ENCODE measurements around the gene COL25A1.

The COL25A1 gene

DNA sequence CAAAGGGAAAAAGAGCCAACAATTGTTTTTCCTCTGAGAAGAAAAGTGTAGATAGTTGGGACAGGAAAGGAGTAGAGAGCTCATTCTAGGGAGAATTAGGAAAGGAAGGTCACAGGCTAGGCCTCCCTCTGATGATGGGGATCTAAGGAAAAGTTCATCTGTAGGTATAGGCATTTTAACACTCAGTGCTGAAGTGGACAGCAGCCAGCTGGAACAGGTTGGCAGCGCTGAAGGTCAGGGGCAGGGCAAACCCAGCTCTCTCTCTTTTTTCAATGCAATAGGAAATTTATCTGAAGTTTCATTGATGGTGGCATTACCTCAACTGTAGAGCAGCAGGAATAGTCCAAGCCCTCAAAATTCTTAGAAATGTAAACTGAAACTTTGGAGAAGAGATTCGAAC is 441.1 kb downstream of the COL25A1 start:
- H3K36me3 ChIP-seq (replicated peaks; ENCODE audit: low read depth, low read length): no peaks in the 10 kb centered on the region
- no peaks in the 10 kb centered on the region; the same call in 1 of the 2 replicates for H3K4me1 ChIP-seq (ENCODE audit: low read length)
- TF ChIP-seq, protein P1, sequence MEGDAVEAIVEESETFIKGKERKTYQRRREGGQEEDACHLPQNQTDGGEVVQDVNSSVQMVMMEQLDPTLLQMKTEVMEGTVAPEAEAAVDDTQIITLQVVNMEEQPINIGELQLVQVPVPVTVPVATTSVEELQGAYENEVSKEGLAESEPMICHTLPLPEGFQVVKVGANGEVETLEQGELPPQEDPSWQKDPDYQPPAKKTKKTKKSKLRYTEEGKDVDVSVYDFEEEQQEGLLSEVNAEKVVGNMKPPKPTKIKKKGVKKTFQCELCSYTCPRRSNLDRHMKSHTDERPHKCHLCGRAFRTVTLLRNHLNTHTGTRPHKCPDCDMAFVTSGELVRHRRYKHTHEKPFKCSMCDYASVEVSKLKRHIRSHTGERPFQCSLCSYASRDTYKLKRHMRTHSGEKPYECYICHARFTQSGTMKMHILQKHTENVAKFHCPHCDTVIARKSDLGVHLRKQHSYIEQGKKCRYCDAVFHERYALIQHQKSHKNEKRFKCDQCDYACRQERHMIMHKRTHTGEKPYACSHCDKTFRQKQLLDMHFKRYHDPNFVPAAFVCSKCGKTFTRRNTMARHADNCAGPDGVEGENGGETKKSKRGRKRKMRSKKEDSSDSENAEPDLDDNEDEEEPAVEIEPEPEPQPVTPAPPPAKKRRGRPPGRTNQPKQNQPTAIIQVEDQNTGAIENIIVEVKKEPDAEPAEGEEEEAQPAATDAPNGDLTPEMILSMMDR (IDR thresholded peaks at IDR 0.05; ENCODE audit: low read depth, low read length): no peak
- no peak for TF ChIP-seq EZH2phosphoT487 (IDR thresholded peaks at IDR 0.05; ENCODE audit: low read depth)
- H3K79me2 ChIP-seq (ENCODE audit: low read length): no peaks in the 10 kb centered on the region
- no peak overlapping the region for H3K4me3 ChIP-seq (ENCODE audit: low read length)
- no peak overlapping the region for H3K27ac ChIP-seq (ENCODE audit: low read length)
- H4K20me1 ChIP-seq (ENCODE audit: insufficient read depth, low read length): no peaks in the 10 kb centered on the region
- H3K9ac ChIP-seq (ENCODE audit: low read length): no peak overlapping the region
- no peak overlapping the region for H3K4me2 ChIP-seq (ENCODE audit: low read length)
- no peaks in the 10 kb centered on the region for H3K9me3 ChIP-seq (ENCODE audit: insufficient read depth, low read length)
- H2AFZ ChIP-seq (ENCODE audit: low read depth, low read length): no peak overlapping the region
- no peaks in the 10 kb centered on the region for H3K27me3 ChIP-seq (ENCODE audit: low read depth, low read length)

DNA sequence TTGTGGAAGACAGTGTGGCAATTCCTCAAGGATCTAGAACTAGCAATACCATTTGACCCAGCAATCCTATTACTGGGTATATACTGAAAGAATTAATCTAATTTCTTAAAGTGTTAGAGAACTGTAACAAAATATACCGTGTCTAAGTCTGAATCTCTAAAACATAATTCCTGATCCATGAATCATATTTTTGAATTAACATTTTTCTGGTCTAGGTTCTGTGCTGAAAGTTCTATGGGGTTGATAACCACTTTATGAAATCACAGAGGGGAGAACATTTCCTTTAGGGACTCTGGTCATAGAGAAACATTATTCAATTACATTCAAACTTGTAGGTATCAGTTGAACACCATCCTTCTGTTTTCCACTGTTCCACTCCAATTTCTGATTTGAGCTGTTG is 447.7 kb downstream of the COL25A1 start:
- no peaks in the 10 kb centered on the region for H3K27me3 ChIP-seq (ENCODE audit: low read depth, low read length)
- peaks cover 10% of the 10 kb centered on the region for H3K4me1 ChIP-seq (ENCODE audit: low read length)
- H3K4me3 ChIP-seq (ENCODE audit: low read length): no peak overlapping the region
- H3K36me3 ChIP-seq (replicated peaks; ENCODE audit: low read depth, low read length): no peaks in the 10 kb centered on the region
- no peaks in the 10 kb centered on the region for H3K9me3 ChIP-seq (ENCODE audit: insufficient read depth, low read length)
- H3K4me2 ChIP-seq (ENCODE audit: low read length): no peak overlapping the region
- no peak overlapping the region for H3K9ac ChIP-seq (ENCODE audit: low read length)
- H3K79me2 ChIP-seq (ENCODE audit: low read length): no peaks in the 10 kb centered on the region
- H3K27ac ChIP-seq (ENCODE audit: low read length): no peak overlapping the region
- H4K20me1 ChIP-seq (ENCODE audit: insufficient read depth, low read length): no peaks in the 10 kb centered on the region
- H2AFZ ChIP-seq (ENCODE audit: low read depth, low read length): no peak overlapping the region
- TF ChIP-seq EZH2phosphoT487 (IDR thresholded peaks at IDR 0.05; ENCODE audit: low read depth): no peak
- TF ChIP-seq, protein P1 (IDR thresholded peaks at IDR 0.05; ENCODE audit: low read depth, low read length): no peak

DNA sequence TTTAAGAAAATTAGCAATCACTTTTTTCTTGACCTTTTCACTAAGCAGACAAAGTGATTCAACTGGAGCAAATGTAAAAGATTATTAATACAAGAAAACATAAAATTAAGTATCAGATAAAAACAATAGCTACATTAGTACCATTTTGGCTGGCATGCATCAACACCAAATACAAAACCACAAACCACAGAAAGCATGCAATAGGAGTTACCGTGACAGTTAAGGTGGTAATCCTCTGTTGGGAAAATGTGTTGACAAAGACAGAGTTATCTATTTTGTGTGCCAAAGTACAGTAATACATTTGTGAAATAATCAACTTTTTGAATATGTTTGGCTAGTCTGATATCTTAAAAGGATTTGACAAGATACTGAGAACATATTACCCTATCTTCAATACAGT is 449.8 kb downstream of the COL25A1 start:
- no peak overlapping the region for H3K27ac ChIP-seq (ENCODE audit: low read length)
- TF ChIP-seq, protein P1 (IDR thresholded peaks at IDR 0.05; ENCODE audit: low read depth, low read length): no peak
- no peak for TF ChIP-seq EZH2phosphoT487 (IDR thresholded peaks at IDR 0.05; ENCODE audit: low read depth)
- no peak overlapping the region for H2AFZ ChIP-seq (ENCODE audit: low read depth, low read length)
- H3K79me2 ChIP-seq (ENCODE audit: low read length): no peaks in the 10 kb centered on the region
- H3K36me3 ChIP-seq (replicated peaks; ENCODE audit: low read depth, low read length): no peaks in the 10 kb centered on the region
- peaks cover 15% of the 10 kb centered on the region for H3K4me1 ChIP-seq (ENCODE audit: low read length)
- no peak overlapping the region for H3K4me3 ChIP-seq (ENCODE audit: low read length)
- H3K27me3 ChIP-seq (ENCODE audit: low read depth, low read length): no peaks in the 10 kb centered on the region
- H3K4me2 ChIP-seq (ENCODE audit: low read length): no peak overlapping the region
- no peaks in the 10 kb centered on the region for H4K20me1 ChIP-seq (ENCODE audit: insufficient read depth, low read length)
- H3K9me3 ChIP-seq (ENCODE audit: insufficient read depth, low read length): no peaks in the 10 kb centered on the region
- H3K9ac ChIP-seq (ENCODE audit: low read length): no peak overlapping the region

DNA sequence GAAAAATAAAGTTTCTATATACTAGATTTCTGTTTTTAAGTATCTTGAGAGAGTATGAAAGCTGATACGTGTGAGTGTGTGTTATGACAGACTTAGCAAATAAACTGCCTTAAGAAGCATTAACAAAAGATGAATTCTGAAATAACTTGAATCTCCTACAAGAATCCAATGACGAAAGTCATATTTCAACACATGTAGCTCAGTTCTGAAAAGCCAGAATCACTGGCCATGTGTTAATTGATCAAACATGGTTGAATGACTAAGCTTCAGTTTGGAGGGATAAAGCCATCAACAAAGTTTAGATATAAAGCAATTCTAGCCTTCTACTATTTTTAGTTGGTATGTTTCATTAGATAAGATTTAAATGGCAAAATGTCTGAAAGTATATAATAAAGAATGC is 451.1 kb downstream of the COL25A1 start:
- Histone ChIP-seq H2AFZ (ENCODE audit: low read depth, low read length) (no peak overlapping the region), H3K36me3 (replicated peaks; ENCODE audit: low read depth, low read length) (no peaks in the 10 kb centered on the region), H3K9me3 (ENCODE audit: insufficient read depth, low read length) (no peaks in the 10 kb centered on the region), H3K9ac (ENCODE audit: low read length) (no peak overlapping the region), H3K79me2 (ENCODE audit: low read length) (no peaks in the 10 kb centered on the region), H3K4me3 (ENCODE audit: low read length) (no peak overlapping the region), H3K4me1 (ENCODE audit: low read length) (peaks cover 15% of the 10 kb centered on the region), H3K27ac (ENCODE audit: low read length) (no peak overlapping the region), H4K20me1 (ENCODE audit: insufficient read depth, low read length) (no peaks in the 10 kb centered on the region), H3K4me2 (ENCODE audit: low read length) (no peak overlapping the region), H3K27me3 (ENCODE audit: low read depth, low read length) (no peaks in the 10 kb centered on the region)
- TF ChIP-seq, protein P1 (IDR thresholded peaks at IDR 0.05; ENCODE audit: low read depth, low read length): no peak
- TF ChIP-seq EZH2phosphoT487 (IDR thresholded peaks at IDR 0.05; ENCODE audit: low read depth): no peak
